Epithelial cell of proximal tubule (primary cell): Measurements from ENCODE around the gene BAIAP3. TPM values are rescaled to one million over a fixed set of nuclear protein-coding genes. Genes with fewer than 3 reads are reported as not detected.

Experiments used
- DNase-seq: peaks from one replicate; pipeline ENCODE4 v3.0.0-alpha.2; 2011; ENCODE audit warnings: low read depth
- H3K4me3 ChIP-seq: 2 replicates; pipeline ENCODE4 v1.5.1; 2011; ENCODE audit warnings: low read depth, mild to moderate bottlenecking, low read length
- total RNA-seq: library from RNA; depleted of rRNA; stranded (reverse); fragments of >200 nt; gene quantifications from 2 replicates; pipeline ENCODE4 v1.2.3, GENCODE V29; 2015
- TF ChIP-seq, protein P1 (sequence below): conservative IDR thresholded peaks from 2 replicates; pipeline ENCODE4 v1.5.1; 2012; ENCODE audit warnings: low read depth, mild to moderate bottlenecking, low read length

BAIAP3 gene
- total RNA-seq, 1 donor from 2014 or later: 3.9 TPM

DNA sequence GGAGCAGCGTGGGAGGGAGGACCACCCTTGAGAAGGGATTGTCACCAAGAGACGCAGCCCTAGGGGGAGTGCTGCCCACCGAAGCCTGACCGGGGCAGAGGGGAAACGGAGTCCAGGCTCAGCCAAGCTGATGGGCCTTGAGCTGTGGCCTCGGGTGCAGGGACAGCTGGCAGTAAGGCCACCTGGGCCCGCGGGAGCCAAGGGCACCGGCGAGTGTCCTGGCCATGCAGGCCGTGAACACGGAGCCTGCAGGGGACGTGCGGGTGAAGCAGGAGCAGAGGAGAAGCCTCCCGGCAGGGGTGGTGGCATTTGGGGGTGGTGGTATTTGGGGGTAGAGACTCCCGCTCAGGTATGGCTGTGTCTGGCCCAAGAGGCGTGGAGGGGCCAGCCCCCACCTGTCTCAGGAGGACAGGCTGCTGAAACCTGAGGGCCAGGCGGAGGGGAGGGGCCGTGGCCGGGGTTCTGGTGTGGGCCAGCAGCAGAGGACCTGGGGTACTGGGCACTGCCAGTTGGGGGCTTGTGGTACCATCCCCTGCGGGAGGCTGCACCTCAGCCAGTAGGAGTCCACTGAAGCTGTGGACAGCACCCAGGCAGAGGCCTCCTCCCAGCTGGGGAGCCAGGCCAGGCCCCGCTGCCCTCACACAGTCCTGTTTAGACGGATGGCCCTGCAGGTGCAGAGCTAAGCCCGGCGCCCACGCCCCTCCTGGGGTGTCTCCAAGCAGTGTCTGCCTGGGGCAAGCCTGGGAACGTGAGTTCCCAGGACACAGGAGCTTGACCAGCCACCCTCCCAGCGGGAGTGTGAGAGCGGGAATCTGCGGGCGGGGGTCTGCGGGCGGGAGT lies 22.8 kb downstream of the BAIAP3 start:
- no peak for DNase-seq
- TF ChIP-seq, protein P1, sequence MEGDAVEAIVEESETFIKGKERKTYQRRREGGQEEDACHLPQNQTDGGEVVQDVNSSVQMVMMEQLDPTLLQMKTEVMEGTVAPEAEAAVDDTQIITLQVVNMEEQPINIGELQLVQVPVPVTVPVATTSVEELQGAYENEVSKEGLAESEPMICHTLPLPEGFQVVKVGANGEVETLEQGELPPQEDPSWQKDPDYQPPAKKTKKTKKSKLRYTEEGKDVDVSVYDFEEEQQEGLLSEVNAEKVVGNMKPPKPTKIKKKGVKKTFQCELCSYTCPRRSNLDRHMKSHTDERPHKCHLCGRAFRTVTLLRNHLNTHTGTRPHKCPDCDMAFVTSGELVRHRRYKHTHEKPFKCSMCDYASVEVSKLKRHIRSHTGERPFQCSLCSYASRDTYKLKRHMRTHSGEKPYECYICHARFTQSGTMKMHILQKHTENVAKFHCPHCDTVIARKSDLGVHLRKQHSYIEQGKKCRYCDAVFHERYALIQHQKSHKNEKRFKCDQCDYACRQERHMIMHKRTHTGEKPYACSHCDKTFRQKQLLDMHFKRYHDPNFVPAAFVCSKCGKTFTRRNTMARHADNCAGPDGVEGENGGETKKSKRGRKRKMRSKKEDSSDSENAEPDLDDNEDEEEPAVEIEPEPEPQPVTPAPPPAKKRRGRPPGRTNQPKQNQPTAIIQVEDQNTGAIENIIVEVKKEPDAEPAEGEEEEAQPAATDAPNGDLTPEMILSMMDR: no peak
- H3K4me3 ChIP-seq: no peak overlapping the region

DNA sequence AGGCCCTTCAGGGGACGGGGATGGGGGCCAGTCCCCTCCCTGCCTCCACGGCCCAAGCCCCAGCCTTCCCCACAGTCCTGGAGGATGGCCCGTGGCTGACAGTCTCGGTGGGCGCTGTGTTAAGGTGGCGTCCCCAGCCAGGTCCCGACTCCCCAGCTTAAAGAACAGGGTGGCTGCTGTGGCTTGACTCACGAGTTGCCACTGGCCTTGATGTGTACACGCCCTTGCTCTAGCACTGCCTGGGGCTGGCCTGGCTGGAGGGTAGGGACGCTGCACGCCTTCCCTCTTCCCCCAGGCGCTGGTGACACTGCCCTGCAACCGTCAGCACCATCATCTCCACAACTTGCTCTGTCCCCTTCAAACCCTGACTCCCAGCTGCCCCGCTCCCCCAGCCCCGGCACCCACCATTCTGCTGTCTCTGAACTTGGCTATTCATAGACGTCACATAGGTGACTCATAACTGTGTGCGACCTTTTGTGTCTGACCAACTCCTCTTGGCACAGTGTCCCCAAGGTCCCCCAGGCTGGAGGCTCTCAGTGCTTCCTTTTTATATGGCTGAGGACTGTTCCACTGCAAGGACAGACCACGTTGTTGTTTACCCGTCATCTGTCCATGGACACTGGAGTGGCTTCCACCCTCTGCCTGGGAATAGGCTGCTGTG lies 24.6 kb downstream of the BAIAP3 start:
- no peak overlapping the region for H3K4me3 ChIP-seq
- DNase-seq: no peak
- TF ChIP-seq, protein P1: no peak

DNA sequence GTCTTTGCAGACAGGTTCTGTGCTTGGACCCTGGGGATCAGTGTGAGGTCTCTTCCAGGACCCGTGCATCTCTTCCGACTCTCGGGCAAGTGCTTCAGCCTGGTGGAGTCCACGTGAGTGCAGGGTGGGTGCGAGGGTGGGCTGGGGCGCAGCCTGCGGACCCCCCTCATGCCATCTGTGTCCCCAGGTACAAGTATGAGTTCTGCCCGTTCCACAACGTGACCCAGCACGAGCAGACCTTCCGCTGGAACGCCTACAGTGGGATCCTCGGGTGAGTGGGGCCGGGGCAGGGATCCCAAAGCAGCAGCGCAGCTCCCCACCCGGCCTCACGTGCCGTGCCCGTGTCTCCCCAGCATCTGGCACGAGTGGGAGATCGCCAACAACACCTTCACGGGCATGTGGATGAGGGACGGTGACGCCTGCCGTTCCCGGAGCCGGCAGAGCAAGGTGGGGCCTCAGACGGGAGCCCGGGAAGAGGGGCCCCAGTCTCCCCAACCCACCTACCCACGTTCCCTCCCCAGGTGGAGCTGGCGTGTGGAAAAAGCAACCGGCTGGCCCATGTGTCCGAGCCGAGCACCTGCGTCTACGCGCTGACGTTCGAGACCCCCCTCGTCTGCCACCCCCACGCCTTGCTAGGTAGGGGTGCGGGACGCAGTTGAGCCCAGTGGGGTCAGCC lies 28.4 kb downstream of the BAIAP3 start:
- DNase-seq: no peak
- TF ChIP-seq, protein P1: no peak
- H3K4me3 ChIP-seq: no peak overlapping the region

DNA sequence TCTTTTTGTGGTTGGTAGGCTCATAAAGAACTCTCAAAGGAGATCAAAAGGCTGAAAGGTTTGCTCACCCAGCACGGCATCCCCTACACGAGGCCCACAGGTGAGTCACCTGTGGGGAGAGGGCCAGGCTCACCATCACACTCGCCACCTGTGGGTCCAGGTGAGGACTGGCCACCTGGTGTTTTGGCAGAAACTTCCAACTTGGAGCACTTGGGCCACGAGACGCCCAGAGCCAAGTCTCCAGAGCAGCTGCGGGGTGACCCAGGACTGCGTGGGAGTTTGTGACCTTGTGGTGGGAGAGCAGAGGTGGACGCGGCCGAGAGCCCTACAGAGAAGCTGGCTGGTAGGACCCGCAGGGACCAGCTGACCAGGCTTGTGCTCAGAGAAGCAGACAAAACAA lies 29.4 kb downstream of the BAIAP3 start:
- DNase-seq: no peak
- no peak overlapping the region for H3K4me3 ChIP-seq
- TF ChIP-seq, protein P1: no peak

DNA sequence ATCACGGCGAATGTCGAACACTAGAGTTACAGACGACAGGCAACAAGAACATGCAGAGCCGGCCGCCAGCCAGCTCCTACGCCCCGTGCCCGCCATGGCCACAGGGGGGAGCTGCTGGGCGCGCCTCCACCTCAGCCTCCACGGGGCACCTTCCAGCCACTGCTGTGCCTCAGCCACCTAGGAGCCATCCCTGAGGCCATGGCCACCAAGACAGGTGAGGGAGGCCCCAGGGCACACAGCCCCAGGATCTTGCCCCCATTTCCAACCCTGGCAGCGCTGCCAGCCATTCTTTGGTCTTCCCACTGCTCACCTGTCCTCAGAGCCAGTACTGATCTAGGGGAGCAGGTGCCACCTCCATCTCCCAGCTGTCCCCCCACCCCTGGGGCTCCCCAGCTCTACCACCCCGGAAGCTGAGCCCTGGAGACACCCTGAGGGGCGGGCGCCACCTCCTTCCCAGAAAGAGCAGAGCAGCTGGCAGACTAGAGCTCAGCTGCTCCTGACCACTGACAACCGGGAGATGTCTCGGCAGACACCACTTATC lies 30.1 kb downstream of the BAIAP3 start:
- TF ChIP-seq, protein P1: peak; percentile 72
- H3K4me3 ChIP-seq: no peak overlapping the region
- no peak for DNase-seq

DNA sequence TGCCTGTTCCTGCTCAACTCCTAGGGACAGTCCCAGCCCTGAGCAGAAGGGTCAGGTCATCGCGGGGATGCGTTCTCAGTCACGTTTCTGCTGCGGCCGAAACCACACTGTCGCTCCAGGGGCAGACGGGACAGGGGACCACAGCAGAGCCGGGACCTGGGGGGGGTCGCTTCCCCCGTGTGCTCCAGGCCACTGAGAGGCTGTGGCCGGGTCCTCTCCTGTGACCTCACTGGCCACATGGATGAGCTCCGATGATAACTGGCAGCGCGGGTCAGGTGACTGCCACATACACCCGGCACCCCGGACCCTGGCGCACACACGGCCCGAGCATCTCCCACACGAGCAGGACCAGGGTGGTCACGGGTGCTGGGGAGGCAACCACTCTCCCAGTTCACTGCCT lies 31.1 kb downstream of the BAIAP3 start:
- DNase-seq: no peak
- no peak overlapping the region for H3K4me3 ChIP-seq
- TF ChIP-seq, protein P1: no peak
